ENCODE data around the gene IHH. TPM values are rescaled to one million over a fixed set of nuclear protein-coding genes. Genes with fewer than 3 reads are reported as not detected.

Gene IHH
- total and polyA plus RNA-seq, 8 donors, result 0.58 to 59.1 (median 11.2) TPM

- H3K36me3 ChIP-seq, result no peaks in the 10 kb centered on the region
- DNase-seq, result no peak
- H3K4me1 ChIP-seq, result no peaks in the 10 kb centered on the region
- TF ChIP-seq POLR2A (IDR thresholded peaks at IDR 0.05), result no peak
- no peak for TF ChIP-seq EP300 (IDR thresholded peaks at IDR 0.05)
- no peak for TF ChIP-seq POLR2AphosphoS5 (IDR thresholded peaks at IDR 0.05)
- no peak for TF ChIP-seq CTCF (IDR thresholded peaks at IDR 0.05)
- H3K9me3 ChIP-seq, result no peaks in the 10 kb centered on the region
- 80 to 89% (median 85%) methylated on average over 7 of the region's 7 CpGs for WGBS, 5 donors
- no peak overlapping the region for H3K27ac ChIP-seq
- peaks cover 0 to 56% (median 0%) of the 10 kb centered on the region in 3 donors for H3K27me3 ChIP-seq
- intact Hi-C loops (cut with DNase I; ENCODE audit: low total_unique reads), result no loop called here
- H3K4me3 ChIP-seq, result no peak overlapping the region
These were observed 42.4 kb downstream of the IHH start for GRCh38 chr2:219018286-219018685.

DNA sequence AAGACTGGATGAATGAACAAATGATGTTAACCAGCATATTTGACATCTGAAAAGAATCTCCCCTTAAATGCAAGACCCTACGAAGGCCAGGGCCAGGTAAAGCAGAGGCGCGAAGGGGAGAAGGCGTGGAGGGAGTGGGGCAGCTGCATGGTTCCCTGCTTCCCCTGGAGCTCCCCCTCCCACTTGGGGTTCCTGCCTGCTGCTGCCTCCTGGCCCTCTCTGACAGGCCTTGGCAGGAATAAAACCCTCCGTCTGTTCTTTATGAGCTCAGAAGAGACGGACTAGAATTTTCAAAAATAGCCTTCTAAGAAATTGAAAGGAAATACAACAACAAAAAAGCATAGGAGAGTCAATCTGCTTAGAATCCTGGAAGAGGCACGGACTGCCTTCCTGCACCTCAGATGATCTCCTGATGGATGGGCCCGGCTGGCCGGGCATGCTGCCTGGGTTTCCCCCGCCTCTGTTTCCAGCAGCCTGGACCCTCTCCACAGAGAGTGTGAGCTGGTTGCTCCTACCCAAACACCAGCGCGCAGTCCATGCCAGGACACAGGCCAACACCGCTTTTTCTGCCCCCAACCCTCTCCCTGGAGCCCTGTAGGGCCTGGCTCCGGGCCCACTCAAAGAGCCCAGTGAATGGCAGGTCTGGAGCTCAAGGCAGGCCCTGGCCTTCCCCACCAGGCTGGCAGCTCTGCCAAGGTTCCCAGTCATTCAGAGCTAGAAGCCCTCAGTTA is 43.4 kb downstream of the IHH start:
- no peak overlapping the region for H3K27ac ChIP-seq
- H3K36me3 ChIP-seq, result no peaks in the 10 kb centered on the region
- H3K27me3 ChIP-seq, result peaks cover 0 to 58% (median 0%) of the 10 kb centered on the region in 3 donors
- H3K4me3 ChIP-seq, result no peak overlapping the region
- H3K4me1 ChIP-seq, result no peaks in the 10 kb centered on the region
- TF ChIP-seq CTCF (IDR thresholded peaks at IDR 0.05), result no peak
- TF ChIP-seq POLR2AphosphoS5 (IDR thresholded peaks at IDR 0.05), result no peak
- no peak for TF ChIP-seq POLR2A (IDR thresholded peaks at IDR 0.05)
- no peak for TF ChIP-seq EP300 (IDR thresholded peaks at IDR 0.05)
- DNase-seq, result peak in 1 of 2 donors; percentile 40
- intact Hi-C loops (cut with DNase I; ENCODE audit: low total_unique reads), result no loop called here
- no peaks in the 10 kb centered on the region for H3K9me3 ChIP-seq
- WGBS, 5 donors, result 68 to 84% (median 79%) methylated on average over 12 to 14 of the region's 14 CpGs

DNA sequence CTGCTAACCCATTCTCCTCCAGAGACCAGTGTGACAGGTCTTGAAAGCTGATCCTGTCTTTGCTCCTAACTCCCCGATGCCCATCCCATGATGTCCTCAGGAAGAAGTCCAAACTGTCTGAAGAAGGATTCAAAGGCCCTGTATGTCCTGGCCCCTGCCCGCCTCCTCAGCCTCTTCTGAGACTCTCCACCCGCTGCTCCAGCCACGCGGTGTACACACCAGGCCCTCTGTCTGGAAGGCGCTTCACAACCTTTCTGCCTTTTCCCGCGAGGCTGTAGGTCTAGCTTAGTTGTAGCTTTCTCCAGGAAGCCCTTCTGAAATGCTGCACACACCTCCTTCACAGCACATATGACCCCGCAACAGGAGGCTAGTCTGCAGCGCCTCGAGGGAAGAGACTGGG is 44.0 kb downstream of the IHH start:
- TF ChIP-seq CTCF (IDR thresholded peaks at IDR 0.05) (no peak), POLR2AphosphoS5 (IDR thresholded peaks at IDR 0.05) (no peak), POLR2A (IDR thresholded peaks at IDR 0.05) (no peak), EP300 (IDR thresholded peaks at IDR 0.05) (no peak)
- intact Hi-C loops (cut with DNase I; ENCODE audit: low total_unique reads), result no loop called here
- Histone ChIP-seq H3K4me3 (no peak overlapping the region), H3K9me3 (no peaks in the 10 kb centered on the region), H3K27ac (no peak overlapping the region), H3K27me3 (peaks cover 0 to 52% (median 0%) of the 10 kb centered on the region in 3 donors), H3K36me3 (no peaks in the 10 kb centered on the region), H3K4me1 (no peaks in the 10 kb centered on the region)
- WGBS, 5 donors, result 88 to 93% (median 91%) methylated on average over 11 of the region's 11 CpGs
- no peak for DNase-seq

DNA sequence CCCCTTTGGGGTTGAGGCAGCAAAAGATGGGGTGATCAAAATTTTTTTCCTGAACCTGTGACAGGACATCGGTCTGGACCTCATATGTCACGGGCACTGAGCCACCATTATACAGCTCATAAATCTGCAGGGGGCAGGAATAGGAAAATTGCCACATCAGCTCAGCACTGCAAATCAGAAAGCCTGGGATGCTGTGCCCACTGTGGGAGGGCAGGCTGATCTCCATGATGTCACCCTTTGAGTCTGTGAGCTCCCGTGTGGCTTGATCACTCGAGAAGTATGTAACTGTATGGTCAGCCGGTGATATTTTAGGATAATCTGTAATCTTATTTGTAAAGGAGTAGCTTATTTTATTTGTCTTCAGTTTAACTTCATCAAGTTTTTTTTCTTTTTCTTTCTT is 49.8 kb downstream of the IHH start:
- H3K4me1 ChIP-seq, result no peaks in the 10 kb centered on the region
- H3K9me3 ChIP-seq, result no peaks in the 10 kb centered on the region
- intact Hi-C loops (cut with DNase I; ENCODE audit: low total_unique reads), result no loop called here
- TF ChIP-seq POLR2A (IDR thresholded peaks at IDR 0.05) (no peak), CTCF (IDR thresholded peaks at IDR 0.05) (no peak)
- WGBS, 5 donors, result 77 to 83% (median 82%) methylated on average over 5 of the region's 5 CpGs
- no peaks in the 10 kb centered on the region for H3K36me3 ChIP-seq
- no peak overlapping the region for H3K27ac ChIP-seq
- H3K27me3 ChIP-seq, result peaks cover 0 to 62% (median 3%) of the 10 kb centered on the region in 3 donors
- H3K4me3 ChIP-seq, result no peak overlapping the region
- no peak for DNase-seq

Measured in stomach (tissue), 9 donors.